ENCODE data around the gene AGAP1. TPM values are rescaled to one million over a fixed set of nuclear protein-coding genes. Genes with fewer than 3 reads are reported as not detected.

AGAP1 gene
- polyA plus RNA-seq, 4 donors, result 9.8 to 19.2 (median 15.5) TPM

- peaks cover 0 to 17% (median 0%) of the 10 kb centered on the region in 3 donors for H3K36me3 ChIP-seq (ENCODE audit: control insufficient read depth in 3 of 3, insufficient read depth in 2 of 3, low read depth in 1 of 3, low read length in 3 of 3)
- DNase-seq, result no peak
- H3K4me3 ChIP-seq (ENCODE audit: low read depth in 1 of 3, low read length in 3 of 3), result no peak overlapping the region
- no peak for FAIRE-seq
- H3K27ac ChIP-seq (ENCODE audit: low read depth in 1 of 3, low read length in 2 of 3), result no peak overlapping the region
- H3K4me1 ChIP-seq (ENCODE audit: control insufficient read depth in 3 of 3, insufficient read depth in 2 of 3, low read depth in 1 of 3, low read length in 2 of 3), result peaks cover 0 to 38% (median 9%) of the 10 kb centered on the region in 3 donors
- 86 to 91% (median 89%) methylated on average over 6 of the region's 6 CpGs for WGBS, 3 donors
- H3K9me3 ChIP-seq (ENCODE audit: control insufficient read depth in 2 of 2, insufficient read depth in 1 of 2, low read depth in 1 of 2, low read length in 1 of 2), result no peaks in the 10 kb centered on the region
- no peaks in the 10 kb centered on the region for H3K27me3 ChIP-seq (ENCODE audit: control insufficient read depth in 3 of 3, insufficient read depth in 3 of 3, low read length in 3 of 3)
Observed at GRCh38 chr2:235507928-235508327, 14.1 kb downstream of the AGAP1 start.

DNA sequence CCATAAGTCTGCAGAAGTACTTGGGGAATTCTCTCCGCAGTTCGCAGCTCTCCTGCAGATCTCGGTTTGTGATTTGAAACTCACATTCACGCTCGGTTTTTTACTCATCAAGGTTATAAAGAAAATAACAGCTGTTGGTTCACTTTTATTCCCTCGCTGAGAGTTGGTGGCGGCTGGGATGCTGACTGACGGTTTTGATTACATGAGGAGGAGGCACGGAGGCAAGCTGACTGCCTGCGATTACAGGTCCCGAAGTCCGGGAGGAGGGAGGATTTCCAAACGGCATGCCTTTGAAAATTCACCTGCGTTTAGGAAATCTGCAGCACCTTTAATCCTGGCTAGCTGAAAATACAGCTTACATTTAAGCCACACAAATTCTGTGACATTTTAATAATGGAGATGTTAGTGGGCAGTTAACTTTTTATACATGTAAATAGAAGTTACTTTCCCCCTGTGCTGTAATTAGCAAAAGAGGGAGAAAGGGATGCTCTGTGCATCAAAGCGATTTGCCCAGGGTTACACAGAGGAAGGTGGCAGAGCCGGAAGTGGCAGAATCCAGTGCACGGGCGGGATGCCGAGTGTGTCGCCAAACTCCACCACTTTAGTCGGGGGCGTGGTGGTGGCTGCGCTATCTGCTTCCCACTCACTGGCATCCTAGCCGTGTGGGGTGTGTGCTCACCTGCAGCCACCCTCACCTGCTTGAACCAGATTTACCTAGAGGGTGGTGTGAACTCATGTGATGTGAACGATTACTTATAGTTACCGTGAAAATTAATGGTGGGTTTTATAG is 14.7 kb downstream of the AGAP1 start:
- Histone ChIP-seq H3K4me1 (ENCODE audit: control insufficient read depth in 3 of 3, insufficient read depth in 2 of 3, low read depth in 1 of 3, low read length in 2 of 3) (peaks cover 2 to 44% (median 9%) of the 10 kb centered on the region in 3 donors), H3K27me3 (ENCODE audit: control insufficient read depth in 3 of 3, insufficient read depth in 3 of 3, low read length in 3 of 3) (no peaks in the 10 kb centered on the region), H3K36me3 (ENCODE audit: control insufficient read depth in 3 of 3, insufficient read depth in 2 of 3, low read depth in 1 of 3, low read length in 3 of 3) (peaks cover 0 to 17% (median 0%) of the 10 kb centered on the region in 3 donors), H3K9me3 (ENCODE audit: control insufficient read depth in 2 of 2, insufficient read depth in 1 of 2, low read depth in 1 of 2, low read length in 1 of 2) (no peaks in the 10 kb centered on the region), H3K4me3 (ENCODE audit: low read depth in 1 of 3, low read length in 3 of 3) (no peak overlapping the region), H3K27ac (ENCODE audit: low read depth in 1 of 3, low read length in 2 of 3) (no peak overlapping the region)
- FAIRE-seq (no peak), DNase-seq (peak in 1 of 2 donors; percentile 57)
- 23 to 74% (median 39%) methylated on average over 26 of the region's 26 CpGs for WGBS, 3 donors

DNA sequence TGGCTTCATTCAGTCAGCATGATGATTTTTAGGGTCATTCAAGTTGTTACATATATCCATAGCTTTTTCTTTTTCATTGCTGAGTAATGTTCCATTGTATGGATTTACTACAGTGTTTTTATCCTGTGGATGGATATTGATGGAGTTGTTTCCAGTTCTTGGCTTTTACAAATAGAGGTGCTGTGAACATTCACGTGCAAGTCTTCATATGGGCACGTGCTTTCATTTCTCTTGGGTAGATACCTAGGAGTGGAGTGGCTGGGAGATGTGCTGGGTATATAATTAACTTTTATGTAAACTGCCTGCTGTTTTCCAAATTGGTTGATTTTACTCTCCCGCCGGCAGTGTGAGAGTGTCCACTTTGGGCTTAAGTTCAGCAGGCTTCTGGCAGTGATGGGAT is 16.5 kb downstream of the AGAP1 start:
- H3K27ac ChIP-seq (ENCODE audit: low read depth in 1 of 3, low read length in 2 of 3), result peak overlapping the region; percentile 83 to 93 (median 92)
- H3K4me3 ChIP-seq (ENCODE audit: low read depth in 1 of 3, low read length in 3 of 3), result no peak overlapping the region
- FAIRE-seq, result no peak

DNA sequence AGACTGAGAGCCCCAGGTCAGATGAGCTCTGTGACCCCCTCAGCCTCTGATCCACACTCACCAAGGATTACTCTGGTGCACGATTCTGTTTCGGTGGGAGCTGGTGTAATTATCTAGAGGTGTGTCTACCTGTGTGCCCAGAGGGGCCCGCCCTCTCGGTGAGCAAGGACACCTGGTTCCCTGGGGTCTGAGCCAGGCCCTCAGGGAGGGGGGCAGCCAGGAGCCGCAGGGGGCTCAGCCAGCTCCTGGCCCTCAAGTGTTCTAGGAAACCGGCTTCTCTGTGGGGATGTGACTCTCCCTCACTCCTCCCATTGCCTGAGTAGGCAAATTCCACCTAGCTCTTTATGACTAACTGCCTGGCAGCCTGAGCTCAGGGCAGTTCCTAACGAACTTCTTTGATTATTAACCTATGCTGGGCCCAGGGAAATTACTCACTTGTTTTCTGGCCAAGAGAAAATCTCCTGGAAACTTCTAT is 17.4 kb downstream of the AGAP1 start:
- Histone ChIP-seq H3K36me3 (ENCODE audit: control insufficient read depth in 3 of 3, insufficient read depth in 2 of 3, low read depth in 1 of 3, low read length in 3 of 3) (peaks cover 0 to 23% (median 0%) of the 10 kb centered on the region in 3 donors), H3K9me3 (ENCODE audit: control insufficient read depth in 2 of 2, insufficient read depth in 1 of 2, low read depth in 1 of 2, low read length in 1 of 2) (peaks cover 0 to 10% of the 10 kb centered on the region in 2 donors), H3K4me3 (ENCODE audit: low read depth in 1 of 3, low read length in 3 of 3) (no peak overlapping the region), H3K4me1 (ENCODE audit: control insufficient read depth in 3 of 3, insufficient read depth in 2 of 3, low read depth in 1 of 3, low read length in 2 of 3) (peaks cover 6 to 52% (median 6%) of the 10 kb centered on the region in 3 donors), H3K27ac (ENCODE audit: low read depth in 1 of 3, low read length in 2 of 3) (peak overlapping the region; percentile 83 to 93 (median 92)), H3K27me3 (ENCODE audit: control insufficient read depth in 3 of 3, insufficient read depth in 3 of 3, low read length in 3 of 3) (no peaks in the 10 kb centered on the region)
- WGBS, 3 donors, result 11 to 38% (median 26%) methylated on average over 7 of the region's 7 CpGs
- FAIRE-seq (no peak), DNase-seq (peak; percentile 92 to 94)

More for the DNA sequence above, 16.5 kb downstream of the AGAP1 start:
- Histone ChIP-seq H3K27me3 (ENCODE audit: control insufficient read depth in 3 of 3, insufficient read depth in 3 of 3, low read length in 3 of 3) (no peaks in the 10 kb centered on the region), H3K9me3 (ENCODE audit: control insufficient read depth in 2 of 2, insufficient read depth in 1 of 2, low read depth in 1 of 2, low read length in 1 of 2) (peaks cover 0 to 3% of the 10 kb centered on the region in 2 donors), H3K36me3 (ENCODE audit: control insufficient read depth in 3 of 3, insufficient read depth in 2 of 3, low read depth in 1 of 3, low read length in 3 of 3) (peaks cover 0 to 19% (median 0%) of the 10 kb centered on the region in 3 donors), H3K4me1 (ENCODE audit: control insufficient read depth in 3 of 3, insufficient read depth in 2 of 3, low read depth in 1 of 3, low read length in 2 of 3) (peaks cover 6 to 51% (median 10%) of the 10 kb centered on the region in 3 donors)
- WGBS, 3 donors, result 19 to 45% (median 36%) methylated on average over 4 of the region's 4 CpGs
- DNase-seq, result peak; percentile 42 to 64

DNA sequence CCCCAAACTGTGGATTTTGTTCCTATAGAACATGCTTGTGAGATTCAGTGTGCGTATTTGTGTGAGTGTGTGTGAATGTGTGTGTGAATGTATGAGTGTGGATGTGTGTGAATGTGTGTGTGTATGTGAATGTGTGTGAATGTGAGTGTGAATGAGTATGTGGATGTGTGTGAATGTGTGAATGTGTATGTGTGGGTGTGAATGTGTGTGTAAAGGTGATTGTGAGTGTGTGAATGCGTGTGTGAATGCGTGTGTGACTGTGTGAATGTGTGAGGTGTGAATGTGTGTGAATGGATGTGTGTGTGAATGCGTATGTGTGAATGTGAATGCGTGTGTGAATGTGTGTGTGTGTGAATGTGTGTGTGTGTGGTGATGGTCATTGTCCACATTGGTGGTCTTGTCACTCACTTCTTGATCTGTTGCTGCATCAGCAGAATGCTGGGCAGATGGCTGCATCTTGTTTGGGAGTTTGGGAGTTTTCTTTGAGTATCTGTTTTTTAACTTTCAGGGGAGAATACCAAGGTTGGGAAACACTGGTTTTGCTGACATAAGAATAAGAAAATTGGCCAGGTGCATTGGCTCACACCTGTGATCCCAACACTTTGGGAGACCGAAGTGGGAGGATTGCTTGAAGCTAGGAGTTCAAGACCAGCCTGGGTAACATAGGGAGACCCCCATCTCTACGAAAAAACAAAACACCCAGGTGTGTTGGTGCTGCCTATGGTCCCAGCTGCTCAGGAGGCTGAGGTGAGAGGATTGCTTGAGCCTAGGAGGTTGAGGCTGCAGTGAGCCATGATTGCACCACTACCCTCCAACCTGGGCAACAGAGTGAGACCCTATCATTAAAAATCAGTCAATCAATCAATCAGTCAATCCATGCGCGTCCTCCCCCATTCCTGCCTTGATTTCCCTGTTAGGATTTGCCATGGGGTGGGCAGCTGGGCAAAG is 18.2 kb downstream of the AGAP1 start:
- FAIRE-seq (no peak), DNase-seq (peak in 1 of 2 donors; percentile 48)
- Histone ChIP-seq H3K27me3 (ENCODE audit: control insufficient read depth in 3 of 3, insufficient read depth in 3 of 3, low read length in 3 of 3) (no peaks in the 10 kb centered on the region), H3K4me3 (ENCODE audit: low read depth in 1 of 3, low read length in 3 of 3) (no peak overlapping the region), H3K9me3 (ENCODE audit: control insufficient read depth in 2 of 2, insufficient read depth in 1 of 2, low read depth in 1 of 2, low read length in 1 of 2) (peaks cover 0 to 14% of the 10 kb centered on the region in 2 donors), H3K36me3 (ENCODE audit: control insufficient read depth in 3 of 3, insufficient read depth in 2 of 3, low read depth in 1 of 3, low read length in 3 of 3) (peaks cover 0 to 21% (median 0%) of the 10 kb centered on the region in 3 donors), H3K27ac (ENCODE audit: low read depth in 1 of 3, low read length in 2 of 3) (peak overlapping the region; percentile 83 to 95 (median 92)), H3K4me1 (ENCODE audit: control insufficient read depth in 3 of 3, insufficient read depth in 2 of 3, low read depth in 1 of 3, low read length in 2 of 3) (peaks cover 4 to 52% (median 6%) of the 10 kb centered on the region in 3 donors)
- WGBS, 3 donors, result 33 to 67% (median 44%) methylated on average over 9 of the region's 9 CpGs

- WGBS, 3 donors, result 24 to 66% (median 39%) methylated on average over 4 of the region's 4 CpGs
- H3K4me1 ChIP-seq (ENCODE audit: control insufficient read depth in 3 of 3, insufficient read depth in 2 of 3, low read depth in 1 of 3, low read length in 2 of 3), result peaks cover 4 to 52% (median 6%) of the 10 kb centered on the region in 3 donors
- peak overlapping the region; percentile 83 to 95 (median 92) for H3K27ac ChIP-seq (ENCODE audit: low read depth in 1 of 3, low read length in 2 of 3)
- FAIRE-seq, result no peak
- no peak overlapping the region for H3K4me3 ChIP-seq (ENCODE audit: low read depth in 1 of 3, low read length in 3 of 3)
- DNase-seq, result peak; percentile 90 to 91
- H3K36me3 ChIP-seq (ENCODE audit: control insufficient read depth in 3 of 3, insufficient read depth in 2 of 3, low read depth in 1 of 3, low read length in 3 of 3), result peaks cover 0 to 15% (median 0%) of the 10 kb centered on the region in 3 donors
- H3K27me3 ChIP-seq (ENCODE audit: control insufficient read depth in 3 of 3, insufficient read depth in 3 of 3, low read length in 3 of 3), result no peaks in the 10 kb centered on the region
- H3K9me3 ChIP-seq (ENCODE audit: control insufficient read depth in 2 of 2, insufficient read depth in 1 of 2, low read depth in 1 of 2, low read length in 1 of 2), result peaks cover 0 to 14% of the 10 kb centered on the region in 2 donors
Observed at GRCh38 chr2:235512699-235513053, 18.8 kb downstream of the AGAP1 start.

GRCh38 chr2:235513984-235514626 is 20.3 kb downstream of the AGAP1 start:
- H3K4me1 ChIP-seq (ENCODE audit: control insufficient read depth in 3 of 3, insufficient read depth in 2 of 3, low read depth in 1 of 3, low read length in 2 of 3), result peaks cover 6 to 52% (median 7%) of the 10 kb centered on the region in 3 donors
- 74 to 82% (median 80%) methylated on average over 14 of the region's 14 CpGs for WGBS, 3 donors
- H3K9me3 ChIP-seq (ENCODE audit: control insufficient read depth in 2 of 2, insufficient read depth in 1 of 2, low read depth in 1 of 2, low read length in 1 of 2), result peaks cover 0 to 14% of the 10 kb centered on the region in 2 donors
- H3K27me3 ChIP-seq (ENCODE audit: control insufficient read depth in 3 of 3, insufficient read depth in 3 of 3, low read length in 3 of 3), result no peaks in the 10 kb centered on the region
- DNase-seq (no peak), FAIRE-seq (no peak)
- H3K36me3 ChIP-seq (ENCODE audit: control insufficient read depth in 3 of 3, insufficient read depth in 2 of 3, low read depth in 1 of 3, low read length in 3 of 3), result peaks cover 0 to 13% (median 0%) of the 10 kb centered on the region in 3 donors
- no peak overlapping the region for H3K4me3 ChIP-seq (ENCODE audit: low read depth in 1 of 3, low read length in 3 of 3)
- peak overlapping the region; percentile 83 to 95 (median 92) for H3K27ac ChIP-seq (ENCODE audit: low read depth in 1 of 3, low read length in 2 of 3)
